ENCODE data around the gene RHOBTB1.

DNA sequence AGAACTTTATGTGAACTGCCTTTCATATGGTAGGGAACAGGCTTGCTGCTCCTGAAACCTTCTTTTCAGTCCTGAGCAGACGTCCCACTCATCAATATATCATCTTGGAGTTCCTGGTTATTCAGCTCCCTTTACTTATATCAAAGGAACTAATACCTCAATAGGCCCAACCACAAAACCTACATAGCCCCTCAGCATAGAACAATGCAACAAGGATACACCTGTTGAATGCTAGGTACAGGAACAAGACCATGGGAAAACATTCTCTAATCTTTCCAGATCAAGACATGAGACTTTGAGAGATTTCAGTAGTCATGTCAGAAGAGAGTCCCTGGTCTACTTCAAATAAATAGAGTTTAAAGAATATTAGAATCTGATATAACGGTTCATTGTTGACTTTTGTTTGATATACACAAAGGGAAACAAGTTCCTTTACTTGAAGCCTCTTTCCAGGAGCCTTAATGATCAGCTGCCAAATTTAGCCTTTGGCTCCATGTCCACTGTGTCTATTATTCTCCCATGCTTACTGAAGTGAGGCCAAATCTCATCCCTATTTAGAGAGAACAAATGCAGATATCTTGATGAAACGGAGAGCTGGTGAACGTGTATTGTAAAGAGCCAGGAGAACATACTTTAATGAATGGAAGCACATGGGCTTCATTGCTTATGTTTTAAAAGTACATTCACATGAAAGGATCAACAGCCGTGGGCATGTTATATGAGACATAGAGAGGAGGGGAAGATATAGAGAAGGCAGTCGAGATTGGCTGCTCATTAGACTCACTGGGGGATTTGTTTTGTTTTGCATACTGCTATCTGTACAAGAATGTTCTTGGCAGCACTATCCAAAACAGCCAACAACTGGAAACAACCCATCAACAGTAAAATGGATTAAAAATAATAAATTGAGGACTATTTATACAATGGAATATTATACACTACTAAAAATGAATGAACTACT, 9.5 kb downstream of the RHOBTB1 start:
- TF ChIP-seq CTCF (IDR thresholded peaks at IDR 0.05) (no peak), POLR2A (IDR thresholded peaks at IDR 0.05) (no peak)
